CD4-positive, alpha-beta T cell treated with Interferon gamma for 1 hour (primary cell): ENCODE data around the gene CTSH.
A peak's percentile ranks its signal among the peaks of the same experiment; 100 is the strongest.

Source experiments
- DNase-seq: peaks from one replicate; pipeline ENCODE4 v3.0.0-alpha.2; 2020

CTSH gene

DNA sequence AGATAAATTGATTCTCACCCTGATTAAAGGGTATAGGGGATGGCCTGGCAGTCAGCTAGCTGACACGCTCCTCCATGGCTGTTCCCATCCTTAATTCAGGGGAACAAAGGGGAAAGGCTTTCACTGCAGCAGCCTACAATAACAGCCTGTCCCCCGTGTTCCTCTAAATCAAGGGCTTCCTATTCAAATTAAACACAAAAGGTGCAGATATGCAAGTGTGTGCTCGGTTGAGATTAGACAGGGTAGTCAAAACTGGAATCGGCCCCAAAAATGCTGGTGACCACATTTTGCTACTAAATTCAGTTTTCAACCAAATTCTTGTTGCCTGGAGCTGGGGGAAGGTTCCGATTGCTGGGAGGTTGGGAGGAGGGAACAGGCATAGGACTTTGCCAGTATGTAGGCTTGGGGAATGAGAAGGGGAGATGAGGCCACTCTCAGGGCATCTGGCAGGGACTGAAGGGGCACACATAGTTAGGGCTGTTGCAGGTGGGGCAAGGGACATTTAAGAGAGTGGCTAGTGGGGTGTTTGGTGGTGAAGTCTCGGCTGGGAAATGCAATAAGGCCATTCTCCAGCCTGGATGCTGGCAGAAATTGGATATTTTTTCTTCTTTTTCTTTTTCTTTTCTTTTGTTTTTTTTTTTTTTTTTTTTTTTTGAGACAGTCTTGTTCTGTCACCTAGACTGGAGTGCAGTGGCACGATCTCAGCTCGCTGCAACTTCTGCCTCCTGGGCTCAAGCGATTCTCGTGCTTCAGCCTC is 32.9 kb upstream of the CTSH start:
- DNase-seq = no peak

DNA sequence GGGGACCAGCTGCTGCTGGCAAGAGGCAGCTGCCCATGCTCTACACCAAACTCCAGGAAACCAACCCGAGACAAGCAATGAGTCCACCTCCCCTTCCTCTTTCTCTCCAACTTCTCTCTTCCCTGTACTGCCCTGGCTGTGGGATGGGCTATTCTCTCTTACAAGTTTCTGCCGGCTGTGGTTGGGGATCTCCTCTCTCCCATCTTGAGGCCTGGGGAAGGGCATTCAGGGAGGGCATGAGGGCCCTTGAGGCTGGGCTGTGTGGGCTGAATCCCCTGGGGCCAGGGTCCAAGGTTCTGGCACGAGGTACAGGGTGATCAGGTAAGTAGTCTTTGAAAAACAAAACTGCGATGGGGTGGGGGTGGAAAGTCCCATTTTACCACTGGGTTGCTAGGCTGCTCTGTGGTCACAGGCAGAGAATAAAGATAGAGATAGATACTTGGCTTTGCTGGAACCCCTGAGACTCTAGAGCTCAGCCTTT is 32.3 kb upstream of the CTSH start:
- peak; percentile 18 for DNase-seq

DNA sequence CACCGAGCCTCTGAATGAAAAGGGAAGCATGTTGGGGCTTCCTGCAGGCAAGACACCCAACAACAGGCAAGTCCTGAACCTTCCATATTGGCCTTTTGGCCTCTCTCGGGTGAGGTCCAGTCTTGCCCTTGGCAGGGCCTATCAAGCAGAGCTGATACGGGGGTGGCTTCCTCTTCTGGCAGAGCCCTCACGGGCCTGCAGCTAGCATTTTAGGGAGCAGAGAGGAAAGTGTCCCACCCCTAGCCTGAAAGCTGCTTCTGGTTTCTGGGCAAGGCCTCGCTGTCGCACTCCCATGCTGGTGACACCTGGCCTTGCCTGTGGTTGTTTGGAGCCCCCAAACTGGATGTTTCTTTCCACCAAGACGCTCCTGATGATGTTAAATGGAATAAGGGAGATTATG is 31.8 kb upstream of the CTSH start:
- DNase-seq = no peak

DNA sequence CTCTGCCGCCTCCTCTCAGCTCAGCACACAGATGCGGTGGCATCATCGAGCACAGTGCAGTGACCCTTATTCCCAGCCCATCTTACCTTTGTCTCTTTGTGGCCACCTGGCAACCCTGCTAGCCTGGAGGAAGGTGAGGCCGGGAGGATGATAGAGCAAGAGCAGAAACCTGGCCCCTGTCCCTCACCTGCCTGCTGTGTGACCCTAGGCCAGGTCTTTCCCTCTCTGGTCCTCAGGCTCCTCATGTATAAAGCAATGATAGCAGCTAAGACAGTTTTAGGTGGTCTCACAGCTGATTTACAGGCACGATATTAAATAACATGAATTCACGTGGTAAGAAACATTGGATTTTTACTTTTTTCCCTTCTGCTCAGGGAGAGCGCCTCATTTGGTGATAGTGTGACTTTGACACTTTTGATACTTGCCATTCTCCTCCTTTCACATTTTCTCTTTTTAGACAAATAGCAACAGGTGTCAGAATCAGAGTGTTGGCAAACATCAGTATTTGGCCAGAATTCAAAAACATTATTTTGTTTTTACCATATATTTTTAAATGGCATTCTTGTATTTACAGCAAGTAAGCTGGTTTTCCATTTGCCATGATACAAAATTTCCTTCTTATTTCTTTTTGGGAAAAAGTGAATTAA is 29.5 kb upstream of the CTSH start:
- no peak for DNase-seq

DNA sequence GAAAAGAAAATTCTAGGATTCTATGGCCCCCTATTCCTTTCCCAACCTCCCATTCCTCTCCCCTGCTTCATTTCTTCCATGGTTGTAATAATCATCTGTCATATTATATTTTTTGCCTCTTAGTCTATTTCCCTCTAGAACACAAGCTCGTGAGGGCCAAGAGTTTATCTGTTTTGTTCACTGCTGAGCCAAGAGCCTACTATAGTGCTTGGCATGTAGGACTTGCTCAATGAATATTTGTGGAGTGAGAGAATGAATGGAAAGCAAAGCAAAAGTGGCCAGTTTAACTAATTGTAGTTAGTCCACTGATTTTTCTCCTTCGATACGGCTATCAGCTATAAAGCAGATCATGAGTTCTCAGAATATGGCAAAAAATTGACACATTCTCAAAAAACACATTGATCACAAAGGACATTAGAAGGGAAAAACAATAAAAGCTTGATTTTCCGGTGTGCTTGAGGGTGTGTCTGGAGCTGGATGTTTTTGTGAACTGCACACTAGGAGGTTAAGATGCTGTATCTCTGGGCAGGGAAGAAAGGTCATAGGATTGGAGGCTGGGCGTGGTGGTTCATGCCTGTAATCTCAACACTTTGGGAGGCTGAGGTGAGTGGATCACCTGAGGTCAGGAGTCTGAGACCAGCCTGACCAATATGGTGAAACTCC is 25.0 kb upstream of the CTSH start:
- DNase-seq = no peak

DNA sequence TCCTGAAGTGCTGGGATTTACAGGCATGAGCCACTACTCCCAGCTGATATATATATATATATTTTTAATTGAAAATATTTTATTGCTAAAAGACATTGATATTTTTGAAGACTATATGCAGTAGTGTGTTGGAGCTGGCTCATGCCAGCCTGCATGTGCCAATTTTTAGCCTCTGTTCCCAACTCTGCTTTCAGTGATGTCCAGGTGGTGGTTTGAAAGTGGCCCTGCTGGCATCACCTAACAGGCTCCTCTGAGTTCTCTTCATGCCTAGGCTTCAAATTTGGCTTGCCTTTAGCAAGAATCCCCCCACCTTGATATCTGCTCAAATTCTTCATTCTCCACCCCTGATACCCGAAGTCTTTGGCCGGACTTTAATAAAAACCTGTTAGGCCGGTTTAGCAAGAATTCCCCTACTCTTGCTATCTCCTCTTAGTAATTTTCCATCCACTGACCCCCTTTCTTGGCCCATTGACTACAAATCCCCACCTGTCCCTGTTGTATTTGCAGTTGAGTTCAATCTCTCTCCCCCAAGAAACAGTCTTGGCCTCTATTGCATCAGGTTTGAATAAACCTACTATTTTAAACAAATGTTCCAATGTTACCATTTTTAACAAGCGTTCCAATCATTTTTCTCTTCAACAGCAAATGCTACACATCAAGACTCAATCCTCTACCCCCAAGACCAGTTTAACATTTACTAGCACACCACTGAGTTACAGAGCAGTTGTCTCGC is 23.9 kb upstream of the CTSH start:
- DNase-seq = no peak

DNA sequence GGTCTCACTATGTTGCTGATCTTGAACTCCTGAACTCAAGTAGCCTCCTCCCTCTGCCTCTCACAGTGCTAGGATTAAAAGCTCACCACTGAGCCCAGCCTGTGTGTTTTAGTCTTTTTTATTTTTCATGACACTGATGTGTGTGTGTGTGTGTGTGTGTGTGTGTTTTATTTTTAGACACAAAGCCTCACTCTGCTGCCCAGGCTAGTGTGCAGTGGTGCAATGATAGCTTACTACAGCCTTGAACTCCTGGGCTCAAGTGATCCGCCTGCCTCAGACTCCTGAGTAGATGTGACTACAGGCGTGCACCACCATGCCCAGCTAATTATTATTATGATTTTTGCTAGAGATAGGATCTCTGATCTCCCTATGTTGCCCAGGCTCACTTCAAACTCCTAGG is 23.3 kb upstream of the CTSH start:
- no peak for DNase-seq

DNA sequence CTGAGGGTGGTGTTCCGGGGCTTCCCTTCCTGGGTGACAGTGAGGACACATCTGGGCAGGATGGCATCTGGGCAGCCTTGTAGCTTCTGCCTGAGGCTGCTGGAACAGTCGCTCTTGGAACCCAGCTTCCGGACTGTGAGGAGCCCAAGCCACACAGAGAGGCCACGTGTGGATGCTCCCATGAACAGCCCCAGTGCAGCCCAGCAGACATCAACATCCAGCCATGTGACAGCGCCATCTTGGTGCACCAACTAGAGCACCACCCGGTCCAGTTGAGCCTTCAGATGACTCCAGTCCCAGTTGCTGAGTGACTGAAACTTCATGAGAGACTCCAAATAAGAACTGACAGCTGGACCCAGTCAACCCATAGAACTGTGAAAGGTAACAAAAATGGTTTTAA is 15.5 kb upstream of the CTSH start:
- DNase-seq = no peak

DNA sequence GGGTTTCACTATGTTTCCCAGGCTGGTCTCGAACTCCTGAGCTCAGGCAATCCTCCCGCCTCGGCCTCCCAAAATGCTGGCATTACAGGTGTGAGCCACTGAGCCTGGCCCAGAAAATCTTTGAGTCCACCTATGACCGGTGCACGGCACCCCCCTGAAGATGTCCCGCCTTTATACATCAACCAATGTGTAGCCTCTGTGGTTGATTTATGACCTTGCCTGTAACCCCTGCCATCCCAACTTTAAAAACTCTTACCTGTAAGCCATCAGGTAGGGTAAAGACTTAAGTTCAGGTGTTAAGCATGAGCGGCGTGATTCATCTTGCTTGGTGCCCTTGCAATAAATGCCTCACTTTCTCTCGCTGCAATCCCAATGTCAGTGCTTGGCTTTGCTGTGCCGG is 14.5 kb upstream of the CTSH start:
- DNase-seq = no peak

DNA sequence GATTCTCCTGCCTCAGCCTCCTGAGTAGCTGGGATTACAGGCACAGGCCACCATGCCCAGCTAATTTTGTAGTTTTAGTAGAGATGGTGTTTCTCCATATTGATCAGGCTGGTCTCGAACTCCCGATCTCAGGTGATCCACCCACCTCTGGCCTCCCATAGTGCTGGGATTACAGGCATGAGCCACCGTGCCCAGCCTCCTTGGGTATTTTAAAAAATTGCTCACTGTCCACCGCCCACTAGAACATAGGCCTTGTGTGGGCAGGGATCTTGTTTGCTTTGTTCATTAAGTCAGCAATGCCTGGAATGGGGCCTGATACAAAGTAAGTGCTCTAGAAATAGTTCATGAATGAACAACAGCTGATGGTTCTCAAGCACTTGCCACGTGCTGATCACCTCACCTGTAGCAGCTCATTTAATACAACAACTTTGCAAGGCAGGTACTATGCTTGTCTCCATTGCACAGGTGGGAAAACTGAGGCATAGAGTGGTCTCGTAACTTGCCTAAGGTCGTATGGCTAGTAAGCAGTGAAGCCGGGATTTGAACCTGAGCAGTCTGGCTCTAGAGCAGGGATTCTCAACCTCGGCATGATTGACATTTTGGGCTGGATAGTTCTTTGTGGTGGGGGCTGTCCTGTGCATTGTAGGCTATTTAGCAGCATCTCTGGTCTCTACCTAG is 12.7 kb upstream of the CTSH start:
- DNase-seq = no peak

DNA sequence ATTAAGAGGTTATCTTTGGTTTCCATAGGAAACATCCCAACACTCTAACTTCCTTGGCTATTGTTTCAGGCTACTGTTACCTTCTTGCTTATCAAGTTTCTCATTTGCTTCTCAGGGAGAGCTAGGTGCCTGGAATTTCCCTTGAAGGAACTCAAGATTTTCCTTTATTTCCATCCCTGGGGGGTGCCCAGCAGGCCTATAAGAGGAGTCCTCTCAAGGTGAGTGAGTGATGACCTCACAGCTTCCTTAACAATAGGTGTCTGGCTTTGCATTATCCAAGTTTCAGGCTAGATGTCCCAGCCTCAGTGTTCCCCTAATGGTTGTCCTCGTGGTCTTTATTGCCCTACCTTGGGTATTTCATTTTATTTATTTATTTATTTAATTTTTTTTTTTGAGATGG is 12.1 kb upstream of the CTSH start:
- no peak for DNase-seq

DNA sequence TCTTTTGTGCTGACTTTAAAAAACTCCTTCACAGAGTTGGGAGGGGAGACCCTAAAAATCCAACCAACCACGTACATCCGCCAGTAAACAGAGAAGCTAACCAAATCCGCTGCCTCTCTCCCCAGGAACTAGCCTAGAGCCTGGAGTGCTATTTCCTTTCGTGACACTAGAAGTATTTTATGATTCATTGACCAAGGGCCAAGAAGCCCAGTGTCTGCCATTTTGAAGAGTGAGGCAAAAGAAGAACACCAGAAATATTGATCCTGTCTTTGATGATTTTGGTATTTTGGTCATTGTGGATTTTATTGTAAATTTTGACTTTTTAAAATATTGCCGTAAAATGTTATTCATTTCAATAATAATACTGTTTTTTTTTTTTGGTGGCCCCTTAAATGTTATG is 10.5 kb upstream of the CTSH start:
- DNase-seq = no peak

DNA sequence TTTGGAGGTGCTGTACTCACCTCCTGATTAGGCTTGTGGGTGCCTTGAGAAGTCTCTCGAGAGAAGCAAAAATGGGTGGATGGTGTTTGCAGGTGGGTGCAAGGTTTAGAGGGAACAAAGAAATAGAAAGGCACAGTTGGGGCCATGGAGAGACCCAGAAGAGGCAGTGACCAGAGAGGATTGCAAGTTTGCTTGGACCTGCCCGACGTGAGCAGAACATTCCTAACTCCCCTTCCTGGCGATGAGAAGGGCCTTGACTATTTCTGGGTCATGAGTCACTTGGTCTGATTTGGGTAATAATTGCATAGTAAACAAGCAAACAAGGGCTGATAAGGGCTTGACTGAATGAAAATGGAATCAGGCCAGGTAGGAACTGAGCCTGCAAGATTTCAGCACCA is 7.0 kb upstream of the CTSH start:
- no peak for DNase-seq

DNA sequence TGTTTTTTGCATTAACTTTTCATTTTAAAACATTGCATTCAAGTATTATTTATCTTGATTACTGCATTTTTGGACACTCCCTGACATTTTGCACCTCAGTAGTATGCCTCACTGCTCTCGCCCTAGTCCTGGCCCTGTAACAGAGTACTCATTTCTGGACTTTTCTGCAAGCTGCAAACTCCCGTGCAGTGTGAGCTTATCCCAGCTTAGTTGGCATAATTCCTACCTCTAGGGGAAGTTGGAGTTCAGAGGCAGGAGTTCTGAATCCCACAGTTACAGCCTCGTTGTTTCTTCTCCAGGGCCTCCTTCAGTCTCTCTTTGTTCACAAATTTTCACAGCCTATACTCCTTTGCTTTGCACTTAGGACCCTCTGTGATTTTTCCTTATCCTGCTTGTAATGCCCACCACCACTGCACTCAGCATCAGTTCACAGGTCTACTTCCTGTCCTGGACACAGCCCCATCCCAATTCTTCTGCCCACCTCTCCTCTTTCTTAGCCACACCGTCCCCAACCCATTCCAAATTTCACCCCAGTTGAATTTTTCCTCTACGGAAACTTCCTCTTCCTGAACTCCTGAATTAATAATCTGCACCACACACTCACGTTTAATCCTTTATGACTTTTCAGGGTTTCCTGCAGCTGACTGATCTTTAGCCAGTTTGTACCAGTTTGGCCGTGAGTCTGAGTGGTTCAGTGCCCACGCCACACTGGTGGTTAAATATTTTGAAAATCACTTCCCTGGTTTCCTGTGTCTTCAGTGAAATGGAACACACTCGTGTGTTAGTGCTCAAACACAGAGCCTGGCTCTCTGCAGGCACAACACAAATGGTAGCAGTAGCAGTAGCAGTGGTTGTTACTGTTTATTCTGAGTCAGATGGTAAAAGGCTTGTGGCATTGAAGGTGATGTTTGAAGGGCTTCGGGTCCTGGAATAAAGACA is 6.3 kb upstream of the CTSH start:
- no peak for DNase-seq

DNA sequence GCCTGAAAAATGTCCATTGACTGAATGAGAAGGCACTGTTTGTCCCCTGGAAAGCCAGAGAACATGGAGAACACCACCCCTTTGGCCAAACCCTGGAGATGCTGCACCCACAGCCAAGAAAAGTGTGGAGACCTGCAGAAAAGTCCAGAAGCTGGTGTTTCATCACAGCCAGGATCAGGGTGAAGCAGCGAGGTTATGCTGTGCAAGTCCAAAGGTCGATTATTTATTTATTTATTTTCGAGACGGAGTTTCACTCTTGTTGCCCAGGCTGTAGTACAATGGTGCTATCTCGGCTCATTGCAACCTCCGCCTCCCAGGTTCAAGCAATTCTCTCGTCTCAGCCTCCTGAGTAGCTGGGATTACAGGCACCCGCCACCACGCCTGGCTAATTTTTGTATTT is 5.5 kb upstream of the CTSH start:
- DNase-seq = no peak

DNA sequence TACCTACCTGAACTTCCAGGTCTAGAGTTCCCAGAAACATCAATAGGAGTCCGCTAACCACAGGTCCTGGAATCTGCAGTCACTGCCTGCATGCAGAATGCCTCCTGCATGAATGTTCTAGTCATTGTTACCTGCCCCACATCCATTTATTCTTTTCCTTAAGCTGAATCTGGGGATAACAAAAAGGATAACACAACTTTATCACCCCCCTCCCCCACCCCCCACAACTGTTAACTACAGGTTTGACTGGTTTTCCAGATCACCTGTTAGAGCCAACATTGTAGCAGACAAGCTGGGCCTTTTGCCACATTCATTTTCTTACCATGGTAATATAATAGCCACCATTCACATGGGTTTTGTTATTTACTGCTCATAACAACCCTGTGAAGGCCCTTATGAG is 4.6 kb upstream of the CTSH start:
- DNase-seq = no peak

DNA sequence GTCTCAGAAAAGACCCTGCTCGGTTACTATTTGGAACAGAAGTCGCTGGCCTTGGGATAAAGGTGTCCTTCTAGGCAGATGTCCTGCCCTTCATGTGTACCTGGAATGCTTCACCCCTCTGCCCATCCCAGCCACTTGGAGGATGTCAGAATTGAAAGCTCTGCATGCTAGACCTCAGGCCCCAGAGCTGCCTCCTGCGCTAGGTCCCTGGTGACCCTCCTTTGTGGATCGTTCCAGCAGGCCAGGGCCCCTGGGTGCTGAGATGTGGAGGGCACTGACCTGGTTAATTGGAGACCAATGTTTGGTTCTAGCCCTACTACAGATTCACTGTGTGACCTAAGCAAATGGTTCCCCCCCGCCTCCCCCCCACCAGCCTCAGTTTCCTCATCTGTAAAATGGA is 2.7 kb upstream of the CTSH start:
- no peak for DNase-seq

DNA sequence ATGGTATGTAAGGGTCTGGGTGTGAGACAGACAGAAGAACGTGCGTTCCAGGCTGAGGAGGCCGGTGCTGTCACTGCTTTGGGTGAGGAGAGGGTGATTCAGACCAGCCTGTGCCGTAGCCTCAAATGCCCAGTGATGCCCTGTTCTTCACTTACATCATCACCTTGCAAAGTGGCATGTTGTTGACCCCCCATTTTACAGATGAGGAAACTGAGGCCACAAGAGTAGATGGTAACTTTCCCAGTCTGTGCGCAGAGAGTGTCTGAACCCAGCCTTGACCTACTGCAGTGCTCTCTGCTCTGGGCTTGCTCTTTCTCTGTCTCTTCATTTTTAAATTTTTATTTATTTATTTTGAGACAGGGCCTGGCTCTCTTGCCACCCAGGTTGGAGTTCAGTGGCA is 1.6 kb upstream of the CTSH start:
- DNase-seq = no peak

DNA sequence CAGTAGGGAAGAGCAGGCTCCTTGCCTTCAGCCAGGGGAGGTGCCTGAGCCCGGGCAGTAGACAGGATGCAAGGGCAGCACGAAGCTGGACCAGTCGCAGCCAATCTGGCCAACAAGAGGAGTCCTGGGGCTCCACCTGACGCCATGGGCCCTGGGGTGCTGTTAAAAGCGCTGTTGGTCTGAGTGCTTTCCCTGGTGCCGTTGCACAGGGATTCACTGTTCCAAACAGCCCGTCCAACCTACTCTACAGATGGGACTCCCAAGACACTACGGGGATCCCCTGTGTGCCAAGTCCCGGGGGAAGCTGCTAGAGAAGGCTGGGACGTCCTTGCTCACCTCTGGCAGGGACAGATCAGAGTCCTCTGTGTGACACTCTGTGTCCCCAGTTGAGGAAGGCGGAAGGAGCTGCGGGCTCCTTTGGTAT is 632 bp downstream of the CTSH start:
- no peak for DNase-seq

DNA sequence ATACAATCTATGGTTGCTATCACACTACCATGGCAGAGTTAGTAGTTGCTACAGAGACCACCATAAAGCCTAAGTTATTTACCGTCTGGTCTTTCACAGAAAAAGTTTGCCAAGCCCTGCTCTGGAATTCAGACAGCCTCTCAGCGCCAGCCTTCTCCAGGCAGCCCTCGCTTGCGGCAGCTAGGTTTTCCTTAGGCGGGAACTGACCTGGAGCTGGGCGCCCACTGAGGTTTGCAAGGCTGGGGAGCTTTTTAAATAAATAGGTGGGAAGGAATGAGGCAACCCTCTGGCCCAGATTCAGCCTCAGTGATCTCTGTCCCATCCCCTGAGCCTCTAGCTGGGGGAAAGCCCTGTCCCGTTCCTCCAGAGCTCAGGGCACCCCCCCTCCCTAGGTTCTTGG is 1.2 kb downstream of the CTSH start:
- DNase-seq = no peak

DNA sequence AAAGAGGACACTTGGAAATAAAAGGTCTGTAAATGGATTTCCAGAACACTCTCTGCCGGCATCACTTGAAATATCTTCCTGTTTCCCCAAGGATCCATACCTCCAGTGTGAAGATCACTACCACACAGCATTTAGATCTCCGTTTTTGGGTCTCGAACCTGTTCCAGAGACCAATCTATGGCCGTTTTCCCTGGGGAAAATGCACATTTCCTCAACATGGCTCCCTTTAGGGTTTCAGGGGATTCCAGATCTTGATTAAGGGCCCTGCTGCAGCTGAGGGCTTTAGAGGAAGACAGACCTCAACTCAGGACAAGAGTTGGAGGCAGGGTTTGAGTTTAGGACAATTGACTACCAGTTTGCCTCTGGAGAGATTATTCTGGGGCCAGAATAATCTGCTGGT is 2.1 kb downstream of the CTSH start:
- no peak for DNase-seq
